ENCODE data around the gene LRWD1.
"Not testable (repeated sequence)": the region's sequence is repeated elsewhere in the genome, so short reads cannot be mapped to it uniquely, and the experiment has no call there.

DNA sequence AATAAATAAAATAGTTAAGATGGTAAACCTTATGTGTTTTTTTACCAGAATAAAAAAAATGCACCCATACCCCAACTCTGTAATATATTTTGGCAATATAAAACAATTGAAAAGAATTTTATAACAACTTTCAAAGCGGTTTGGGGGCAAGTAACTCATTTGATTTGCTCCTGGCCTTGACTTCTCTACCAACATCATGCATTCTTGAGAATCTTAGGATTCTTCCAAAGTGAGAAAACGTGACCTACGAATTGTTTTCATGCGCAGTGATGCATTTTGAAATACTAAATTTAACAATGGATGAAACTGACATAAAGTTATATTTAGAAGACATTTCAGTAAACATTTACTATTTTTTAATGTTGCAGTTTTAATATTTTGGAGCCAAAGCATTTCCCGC, 56.0 kb downstream of the LRWD1 start:
- TF ChIP-seq CTCF (IDR thresholded peaks at IDR 0.05; ENCODE audit: low read length); EZH2 (IDR thresholded peaks at IDR 0.05; ENCODE audit: borderline replicate concordance, low read length): not testable (repeated sequence)
